RWPE1 (cell line): ENCODE results near the gene IFNA17.
"Not testable (repeated sequence)": the region's sequence is repeated elsewhere in the genome, so short reads cannot be mapped to it uniquely, and the experiment has no call there.

Experiments used
- CTCF ChIA-PET: fragments of 350-600 bp; sonication (Branson Sonifier 250); formaldehyde crosslinking; extraction: SDS; loops from one replicate; lab custom pipeline; 2021; lab: Yijun Ruan, JAX
- POLR2A ChIA-PET: fragments of 400-600 bp; formaldehyde crosslinking; extraction: SDS; loops from one replicate; lab custom pipeline; 2020; ENCODE audit warnings: antibody characterized with exemption; ENCODE audit not compliant: low non-redundant PET; lab: Yijun Ruan, JAX
- DNase-seq: peaks from one replicate; pipeline ENCODE4 v3.0.0; 2012; ENCODE audit warnings: low spot score
- H3K27ac ChIP-seq: fragments of 450-650 bp; 2 replicates; pipeline ENCODE4 v1.5.1; 2017
- CTCF ChIP-seq: fragments of 450-650 bp; conservative IDR thresholded peaks from 2 replicates; pipeline ENCODE4 v1.5.1; 2017; ENCODE audit warnings: low read depth, mild to moderate bottlenecking

Gene IFNA17

GRCh38 chr9:21255538-21256212 lies 27.7 kb upstream of the IFNA17 start:
- H3K27ac ChIP-seq, result no peak overlapping the region
- DNase-seq, result no peak
- no peak for TF ChIP-seq CTCF
- ChIA-PET CTCF (no interaction called here), POLR2A (no interaction called here)

GRCh38 chr9:21252721-21253547 lies 24.9 kb upstream of the IFNA17 start:
- ChIA-PET CTCF (interaction anchor here (0.5 to 1.9 kb wide), 23 partner anchors 9 to 1071 kb away, joined by 3 to 12 read pairs (median 4); partner anchors contain the start of gene IFNA14), POLR2A (no interaction called here)
- H3K27ac ChIP-seq, result no peak overlapping the region
- peak; percentile 79 for TF ChIP-seq CTCF
- DNase-seq, result peak; percentile 46

GRCh38 chr9:21251638-21252037 lies 23.6 kb upstream of the IFNA17 start:
- no peak for DNase-seq
- POLR2A ChIA-PET, result no interaction called here
- TF ChIP-seq CTCF, result no peak
- H3K27ac ChIP-seq, result no peak overlapping the region
- CTCF ChIA-PET, result interaction anchor here (0.7 to 1.3 kb wide), 2 partner anchors 57 to 545 kb away, joined by 3 read pairs; no protein-coding TSS in a partner anchor

- no peak for TF ChIP-seq CTCF
- DNase-seq, result no peak
- POLR2A ChIA-PET, result no interaction called here
- H3K27ac ChIP-seq, result no peak overlapping the region
- CTCF ChIA-PET, result interaction anchor here (1.3 kb wide), 1 partner anchor 56 kb away, joined by 3 read pairs; no protein-coding TSS in a partner anchor
Observed at GRCh38 chr9:21251190-21251589, 23.2 kb upstream of the IFNA17 start.

GRCh38 chr9:21244836-21245235 lies 16.8 kb upstream of the IFNA17 start:
- ChIA-PET POLR2A (no interaction called here), CTCF (no interaction called here)
- no peak for TF ChIP-seq CTCF
- no peak overlapping the region for H3K27ac ChIP-seq
- DNase-seq, result no peak

- no peak within 1 kb of the TSS for H3K27ac ChIP-seq
- ChIA-PET POLR2A (no interaction called here), CTCF (interaction anchor here (0.6 to 1.1 kb wide), 2 partner anchors 13 to 79 kb away, joined by 3 to 4 read pairs; no protein-coding TSS in a partner anchor)
- no peak for TF ChIP-seq CTCF
- no peak for DNase-seq
Observed at GRCh38 chr9:21239911-21240310, 11.9 kb upstream of the IFNA17 start, which contains the start of gene IFNA14. IFNA14 (minus strand) TSS chr9:21240005; CDS start chr9:21239935, 70 bp downstream.

- CTCF ChIA-PET, result interaction anchor here (0.6 to 1.9 kb wide), 5 partner anchors 16 to 1695 kb away, joined by 3 to 6 read pairs (median 3); no protein-coding TSS in a partner anchor
- POLR2A ChIA-PET, H3K27ac ChIP-seq, DNase-seq: not testable (repeated sequence)
Observed at GRCh38 chr9:21236360-21236714, 8.3 kb upstream of the IFNA17 start.
